ENCODE results near the gene NFX1.
A peak's percentile ranks its signal among the peaks of the same experiment; 100 is the strongest.

NFX1 gene

DNA sequence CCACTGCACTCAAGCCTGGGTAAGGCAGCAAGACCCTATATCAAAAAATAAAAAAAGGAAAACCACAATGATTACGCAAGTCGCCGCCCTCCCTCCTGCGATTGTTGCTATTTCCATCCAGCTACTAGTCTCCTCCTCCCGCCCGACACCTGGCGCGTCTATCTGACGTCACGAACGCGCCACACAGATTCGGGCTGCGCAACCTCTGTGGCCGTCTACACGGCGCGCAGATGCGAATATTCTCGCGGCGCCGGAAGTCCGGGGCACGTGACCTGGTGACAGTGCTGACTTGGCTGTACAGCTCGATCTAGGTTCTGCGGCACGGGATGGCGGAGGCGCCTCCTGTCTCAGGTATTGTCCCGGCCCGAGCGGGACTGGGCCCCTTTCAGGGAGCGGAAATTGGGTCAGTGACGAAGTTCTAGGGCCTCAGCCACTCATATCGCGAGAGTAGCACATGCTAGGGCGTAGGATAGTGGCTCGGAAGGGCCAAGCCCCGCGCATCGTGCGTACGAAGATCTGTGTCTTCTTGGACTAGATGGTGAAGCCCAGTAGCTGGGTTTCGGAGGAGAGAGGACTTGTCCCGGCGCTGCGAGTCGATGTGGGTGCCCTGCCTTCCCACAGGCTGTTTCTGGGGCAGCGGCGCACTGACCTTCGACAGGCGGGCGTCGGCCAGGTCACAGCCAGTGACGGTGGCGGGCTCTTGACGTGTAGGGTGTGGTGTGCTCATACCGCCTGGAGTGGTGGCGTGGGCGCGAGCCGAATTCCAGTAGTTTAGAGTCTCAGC is at the start of gene NFX1:
Gene NFX1, plus strand, starts transcription at position 270 of the 784 bp plus-strand sequence. Its CDS starts 57 bp downstream, at position 327.
- peak within 1 kb of the TSS; percentile 85 to 96 for H3K4me3 ChIP-seq (replicated peaks in 1 of 2; ENCODE audit: low read depth in 2 of 2, low read length in 2 of 2)
- TF ChIP-seq, protein P1, sequence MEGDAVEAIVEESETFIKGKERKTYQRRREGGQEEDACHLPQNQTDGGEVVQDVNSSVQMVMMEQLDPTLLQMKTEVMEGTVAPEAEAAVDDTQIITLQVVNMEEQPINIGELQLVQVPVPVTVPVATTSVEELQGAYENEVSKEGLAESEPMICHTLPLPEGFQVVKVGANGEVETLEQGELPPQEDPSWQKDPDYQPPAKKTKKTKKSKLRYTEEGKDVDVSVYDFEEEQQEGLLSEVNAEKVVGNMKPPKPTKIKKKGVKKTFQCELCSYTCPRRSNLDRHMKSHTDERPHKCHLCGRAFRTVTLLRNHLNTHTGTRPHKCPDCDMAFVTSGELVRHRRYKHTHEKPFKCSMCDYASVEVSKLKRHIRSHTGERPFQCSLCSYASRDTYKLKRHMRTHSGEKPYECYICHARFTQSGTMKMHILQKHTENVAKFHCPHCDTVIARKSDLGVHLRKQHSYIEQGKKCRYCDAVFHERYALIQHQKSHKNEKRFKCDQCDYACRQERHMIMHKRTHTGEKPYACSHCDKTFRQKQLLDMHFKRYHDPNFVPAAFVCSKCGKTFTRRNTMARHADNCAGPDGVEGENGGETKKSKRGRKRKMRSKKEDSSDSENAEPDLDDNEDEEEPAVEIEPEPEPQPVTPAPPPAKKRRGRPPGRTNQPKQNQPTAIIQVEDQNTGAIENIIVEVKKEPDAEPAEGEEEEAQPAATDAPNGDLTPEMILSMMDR (IDR thresholded peaks at IDR 0.05; ENCODE audit: low read depth, low read length), result no peak
- DNase-seq (ENCODE audit: low read depth in 2 of 2), result peak; percentile 99

DNA sequence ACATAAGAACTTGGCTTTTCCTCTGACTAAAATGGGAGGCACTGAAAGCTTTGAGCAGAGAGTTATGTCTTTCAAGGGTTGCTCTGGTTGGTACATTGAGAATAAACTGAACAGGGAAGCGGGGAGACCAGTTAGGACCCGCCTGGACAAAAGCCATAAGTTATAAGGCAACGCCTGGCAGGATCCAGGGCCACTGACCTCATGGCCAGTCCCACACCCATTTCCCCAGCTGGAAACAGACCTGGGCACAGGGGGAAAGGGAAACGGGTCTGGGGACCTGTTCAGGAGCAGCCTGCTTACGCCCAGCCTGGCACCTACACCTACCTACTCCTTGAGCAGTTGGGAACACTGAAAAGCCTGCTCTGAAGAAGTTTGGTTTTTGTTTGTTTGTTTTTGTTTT is 49.0 kb upstream of the NFX1 start:
- TF ChIP-seq, protein P1 (IDR thresholded peaks at IDR 0.05; ENCODE audit: low read depth, low read length), result no peak
- no peak overlapping the region for H3K4me3 ChIP-seq (replicated peaks in 1 of 2; ENCODE audit: low read depth in 2 of 2, low read length in 2 of 2)
- no peak for DNase-seq (ENCODE audit: low read depth in 2 of 2)

DNA sequence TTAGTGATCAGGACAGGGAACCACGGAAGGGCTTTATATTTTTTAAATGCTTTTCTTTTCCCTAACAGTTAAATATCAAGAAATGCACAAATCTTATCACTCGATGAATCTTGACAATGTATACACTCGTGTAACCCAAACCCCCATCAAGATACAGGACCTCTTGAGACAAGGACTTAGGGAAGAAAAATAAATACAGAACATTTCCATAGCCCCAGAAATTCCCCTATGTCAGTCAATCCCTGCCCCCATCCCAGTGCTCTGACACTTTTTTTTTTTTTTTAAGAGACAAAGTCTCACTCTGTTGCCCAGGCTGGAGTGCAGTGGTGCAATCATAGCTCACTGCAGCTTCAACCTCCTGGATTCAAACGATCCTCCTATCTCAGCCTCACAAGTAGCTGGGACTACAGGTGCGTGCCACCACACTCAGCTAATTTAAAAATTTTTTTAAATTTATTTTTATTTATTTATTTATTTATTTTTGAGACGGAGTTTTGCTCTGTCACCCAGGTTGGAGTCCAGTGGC is 47.6 kb upstream of the NFX1 start:
- H3K4me3 ChIP-seq (replicated peaks in 1 of 2; ENCODE audit: low read depth in 2 of 2, low read length in 2 of 2), result no peak overlapping the region
- no peak for DNase-seq (ENCODE audit: low read depth in 2 of 2)
- TF ChIP-seq, protein P1 (IDR thresholded peaks at IDR 0.05; ENCODE audit: low read depth, low read length), result no peak

DNA sequence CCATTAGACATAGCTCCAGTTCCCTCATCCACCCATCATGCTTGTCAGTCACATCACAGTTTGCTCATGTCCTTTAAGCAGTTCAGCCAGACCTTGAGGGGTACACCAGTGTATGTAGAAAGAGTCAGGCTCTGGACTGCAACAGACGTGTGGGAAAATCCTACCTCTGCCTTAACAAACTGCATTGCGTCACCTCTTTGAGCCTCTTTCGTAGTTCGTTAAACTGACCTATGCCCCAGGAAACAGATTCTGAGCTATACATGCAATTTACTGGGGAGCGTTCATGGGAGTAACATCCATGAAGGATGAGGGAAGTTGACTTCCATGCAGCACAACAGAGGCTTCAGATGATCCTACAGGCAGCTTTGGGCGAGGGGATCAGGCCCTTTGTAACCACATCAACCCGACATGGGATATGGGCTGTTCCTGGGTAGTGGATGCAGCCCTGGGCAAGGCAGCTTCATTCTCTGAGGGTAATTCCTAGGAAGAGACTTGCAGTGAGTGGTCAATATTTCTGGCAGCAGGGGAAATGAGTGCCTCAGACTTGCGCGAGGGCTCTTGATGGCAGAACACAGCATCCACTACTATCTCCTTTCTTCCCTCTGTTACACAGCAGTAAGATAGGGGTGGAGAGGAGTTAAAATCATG is 46.1 kb upstream of the NFX1 start:
- H3K4me3 ChIP-seq (replicated peaks in 1 of 2; ENCODE audit: low read depth in 2 of 2, low read length in 2 of 2), result no peak overlapping the region
- no peak for DNase-seq (ENCODE audit: low read depth in 2 of 2)
- TF ChIP-seq, protein P1 (IDR thresholded peaks at IDR 0.05; ENCODE audit: low read depth, low read length), result no peak

DNA sequence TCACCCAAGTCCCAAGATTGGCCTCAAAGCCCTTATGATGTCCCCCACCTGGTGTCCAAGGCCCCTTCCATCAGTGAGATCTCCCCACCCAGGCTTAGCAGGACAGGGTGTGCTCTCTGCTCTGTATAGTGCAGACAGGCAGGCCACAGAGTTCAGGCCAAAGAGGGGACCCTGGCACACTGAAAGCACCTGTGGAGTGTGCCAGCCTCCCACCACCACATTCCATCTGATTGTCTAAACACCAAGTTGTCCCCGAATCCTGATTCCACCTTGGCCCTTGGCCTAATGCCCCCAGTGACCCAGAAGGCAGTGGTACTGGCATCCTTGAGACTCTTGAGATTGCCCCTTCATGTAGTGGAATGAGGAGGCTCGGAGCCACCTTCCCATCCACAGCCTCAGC is 45.0 kb upstream of the NFX1 start:
- H3K4me3 ChIP-seq (replicated peaks in 1 of 2; ENCODE audit: low read depth in 2 of 2, low read length in 2 of 2), result no peak overlapping the region
- no peak for DNase-seq (ENCODE audit: low read depth in 2 of 2)
- TF ChIP-seq, protein P1 (IDR thresholded peaks at IDR 0.05; ENCODE audit: low read depth, low read length), result no peak

DNA sequence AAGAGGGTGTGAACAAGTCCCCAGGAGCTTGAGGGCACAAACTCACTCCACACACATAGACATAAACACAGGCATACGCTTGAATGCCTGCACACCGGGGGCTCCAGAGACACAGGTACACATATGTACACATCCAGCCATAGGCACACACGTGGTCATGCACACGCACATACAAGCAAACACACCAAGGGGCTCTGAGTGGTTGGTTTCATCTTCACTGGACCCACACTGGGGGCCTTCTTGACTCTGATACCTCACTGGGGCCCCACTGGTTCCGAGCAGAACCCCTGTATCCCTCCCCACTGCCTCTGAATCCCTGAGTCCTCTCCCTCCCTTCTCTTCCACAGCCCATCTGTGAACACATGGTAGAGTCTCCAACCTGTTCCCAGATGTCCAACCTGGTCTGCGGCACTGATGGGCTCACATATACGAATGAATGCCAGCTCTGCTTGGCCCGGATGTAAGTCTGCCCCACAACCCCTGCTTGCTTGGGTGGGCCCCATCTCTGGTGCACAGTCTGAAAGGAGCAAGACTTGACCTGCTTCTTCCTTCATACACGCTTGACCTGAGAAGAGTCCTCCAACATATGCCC is 44.0 kb upstream of the NFX1 start:
- H3K4me3 ChIP-seq (replicated peaks in 1 of 2; ENCODE audit: low read depth in 2 of 2, low read length in 2 of 2), result no peak overlapping the region
- no peak for DNase-seq (ENCODE audit: low read depth in 2 of 2)
- TF ChIP-seq, protein P1 (IDR thresholded peaks at IDR 0.05; ENCODE audit: low read depth, low read length), result no peak

Measured in cardiac fibroblast (primary cell).